ENCODE results near the gene SLC47A1. TPM values are rescaled to one million over a fixed set of nuclear protein-coding genes. Genes with fewer than 3 reads are reported as not detected.

SLC47A1 gene, protein sequence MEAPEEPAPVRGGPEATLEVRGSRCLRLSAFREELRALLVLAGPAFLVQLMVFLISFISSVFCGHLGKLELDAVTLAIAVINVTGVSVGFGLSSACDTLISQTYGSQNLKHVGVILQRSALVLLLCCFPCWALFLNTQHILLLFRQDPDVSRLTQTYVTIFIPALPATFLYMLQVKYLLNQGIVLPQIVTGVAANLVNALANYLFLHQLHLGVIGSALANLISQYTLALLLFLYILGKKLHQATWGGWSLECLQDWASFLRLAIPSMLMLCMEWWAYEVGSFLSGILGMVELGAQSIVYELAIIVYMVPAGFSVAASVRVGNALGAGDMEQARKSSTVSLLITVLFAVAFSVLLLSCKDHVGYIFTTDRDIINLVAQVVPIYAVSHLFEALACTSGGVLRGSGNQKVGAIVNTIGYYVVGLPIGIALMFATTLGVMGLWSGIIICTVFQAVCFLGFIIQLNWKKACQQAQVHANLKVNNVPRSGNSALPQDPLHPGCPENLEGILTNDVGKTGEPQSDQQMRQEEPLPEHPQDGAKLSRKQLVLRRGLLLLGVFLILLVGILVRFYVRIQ
- total RNA-seq (2021; fragmentation: NEBNext Ultra II Directional; extraction: Animal tissue kit (Norgen Biotek cat#: 25700)), result 1.5 and 2.2 TPM in 2 replicates
- polyA plus RNA-seq (2011; rRNA removed), result 3.6 and 4.0 TPM in 2 replicates
- polyA plus RNA-seq (2011; cell fraction: cytosol; rRNA removed), result 1.7 TPM
- 3.6 TPM for polyA plus RNA-seq (2011; cell fraction: nucleus; rRNA removed)
- polyA plus RNA-seq (2012, experiment 1 of 2), result 1.2 to 1.9 TPM (median 1.4 TPM) in 4 replicates
- 0.91 TPM for polyA plus RNA-seq (2012, experiment 2 of 2)
- 2.6 TPM for polyA plus RNA-seq (2013, experiment 1 of 2)
- polyA plus RNA-seq (2013, experiment 2 of 2), result 2.2 TPM
- polyA minus RNA-seq (2011; rRNA and poly(A)+ RNA removed), result 4.5 and 5.5 TPM in 2 replicates
- 3.0 TPM for polyA minus RNA-seq (2011; cell fraction: cytosol; rRNA and poly(A)+ RNA removed)
- 0.60 TPM for polyA minus RNA-seq (2011; cell fraction: nucleus; rRNA and poly(A)+ RNA removed)
- long read RNA-seq, experiment 1, result 0 reads
- long read RNA-seq, experiment 2, partial matches to known transcripts, result 0 of 1 reads
- long read RNA-seq, experiment 2, other reads (novel, unspliced or antisense), result 0 of 1 reads

DNA sequence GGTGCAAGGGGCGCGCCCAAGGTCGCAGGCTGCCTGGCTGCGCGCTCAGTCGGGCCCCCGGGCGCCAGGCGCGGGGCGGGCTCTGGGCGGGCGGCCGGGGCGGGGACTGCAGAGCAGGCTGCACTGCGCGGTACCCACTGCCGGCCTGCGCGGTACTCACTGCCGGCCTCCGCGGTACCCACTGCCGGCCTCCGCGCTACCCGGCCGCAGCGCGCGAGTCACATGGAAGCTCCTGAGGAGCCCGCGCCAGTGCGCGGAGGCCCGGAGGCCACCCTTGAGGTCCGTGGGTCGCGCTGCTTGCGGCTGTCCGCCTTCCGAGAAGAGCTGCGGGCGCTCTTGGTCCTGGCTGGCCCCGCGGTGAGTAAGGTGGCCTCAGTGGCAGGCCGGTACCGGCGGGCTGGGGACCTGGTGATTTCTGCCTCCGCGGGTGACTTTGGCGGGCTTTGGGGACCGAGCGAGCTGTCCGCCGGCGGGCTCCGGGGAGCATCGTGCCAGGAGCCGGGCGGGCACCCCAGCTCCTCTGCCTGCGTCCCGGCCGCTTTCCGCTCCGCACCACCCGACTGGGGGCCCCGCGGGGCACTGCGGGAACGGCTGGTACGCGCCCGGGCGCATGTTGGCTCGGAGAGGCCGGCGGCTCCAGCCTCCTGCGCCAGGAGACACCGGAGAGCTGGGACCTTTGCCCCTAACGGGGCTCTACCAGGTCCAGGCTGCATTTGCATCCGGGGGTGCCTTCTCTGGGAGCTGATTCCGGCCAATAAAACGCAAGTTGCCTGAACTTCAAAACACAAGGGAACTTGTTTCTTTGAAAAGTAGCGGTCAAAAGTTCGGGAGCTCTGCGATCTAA, at the start of gene SLC47A1:
SLC47A1 (plus strand) TSS at position 137 of the 844 bp plus-strand sequence; CDS start at position 223, 86 bp downstream.
- Histone ChIP-seq H3K56ac (replicated peaks; ENCODE audit: insufficient read length, low read depth, low read length) (no peak within 1 kb of the TSS), H2BK12ac (ENCODE audit: low read depth, low read length) (no peak within 1 kb of the TSS), H4K20me1 (replicated peaks in 1 of 2; ENCODE audit: control insufficient read depth in 1 of 2, insufficient read depth in 2 of 2, low read length in 2 of 2) (peaks cover 0 to 2% of the 10 kb centered on the region in 2 experiments), H3K23ac (ENCODE audit: insufficient read length) (no peak within 1 kb of the TSS), H3K79me2 (ENCODE audit: control insufficient read depth in 1 of 2, insufficient read depth in 2 of 2, low read length in 2 of 2) (no peaks in the 10 kb centered on the region), H3K4ac (replicated peaks; ENCODE audit: insufficient read length, low read depth, low read length) (no peak within 1 kb of the TSS), H3K27me3 (replicated peaks in 1 of 4; ENCODE audit: control insufficient read depth in 3 of 4, extremely low read depth in 1 of 4, insufficient read depth in 3 of 4, low read length in 3 of 4) (peaks cover 16 to 37% (median 32%) of the 10 kb centered on the region in 4 experiments), H2AK5ac (ENCODE audit: low read depth, low read length) (no peak within 1 kb of the TSS), H4K8ac (ENCODE audit: extremely low read depth, insufficient read depth, low read length) (peak within 1 kb of the TSS; percentile 54; the same call in 1 of the 2 replicates), H3K36me3 (ENCODE audit: control insufficient read depth in 2 of 4, insufficient read depth in 4 of 4, low read length in 3 of 4) (no peaks in the 10 kb centered on the region; a peak in 1 of 8 replicates), H3K9ac (replicated peaks in 1 of 4; ENCODE audit: extremely low read depth in 1 of 4, low read depth in 3 of 4, low read length in 3 of 4) (no peak within 1 kb of the TSS), H3K27ac (ENCODE audit: low read depth, low read length) (no peak within 1 kb of the TSS), H2BK20ac (ENCODE audit: low read length) (0 out of 2 replicates have a peak within 1 kb of the TSS, but pooled peaks have one; percentile 32), H3K9me3 (ENCODE audit: insufficient read depth in 2 of 2, low read depth in 1 of 2, low read length in 1 of 2) (no peaks in the 10 kb centered on the region), H3K14ac (ENCODE audit: insufficient read length) (no peak within 1 kb of the TSS), H3K4me1 (replicated peaks in 1 of 4; ENCODE audit: control insufficient read depth in 3 of 4, insufficient read depth in 4 of 4, low read length in 3 of 4) (peaks cover 3 to 14% (median 7%) of the 10 kb centered on the region in 4 experiments), H3K23me2 (ENCODE audit: low read depth, low read length) (peaks cover 9% of the 10 kb centered on the region; the same call in 1 of the 2 replicates), H3K4me2 (ENCODE audit: insufficient read depth in 1 of 2, low read depth in 2 of 2, low read length in 2 of 2) (peak within 1 kb of the TSS; percentile 58 to 84), H2AFZ (ENCODE audit: low read length) (no peak within 1 kb of the TSS), H3K79me1 (ENCODE audit: low read depth, low read length) (no peaks in the 10 kb centered on the region), H2BK15ac (ENCODE audit: low read length) (peak within 1 kb of the TSS; percentile 72; the same call in 1 of the 2 replicates), H3K4me3 (ENCODE audit: extremely low read depth in 1 of 4, insufficient read depth in 2 of 4, low read depth in 3 of 4, low read length in 4 of 4) (peak within 1 kb of the TSS; percentile 45 to 77 (median 47)), H4K5ac (ENCODE audit: insufficient read length, low read depth, low read length) (no peak within 1 kb of the TSS), H2BK120ac (replicated peaks; ENCODE audit: low read depth, low read length) (no peak within 1 kb of the TSS), H4K91ac (replicated peaks; ENCODE audit: insufficient read length, low read length) (no peak within 1 kb of the TSS), H2BK5ac (ENCODE audit: low read depth, low read length) (peak within 1 kb of the TSS; percentile 52; the same call in 1 of the 2 replicates), H3K18ac (ENCODE audit: extremely low read depth, low read length) (peak within 1 kb of the TSS; percentile 48)
- FAIRE-seq, result no peak
- peak in 1 of 2 experiments; percentile 67 for DNase-seq (ENCODE audit: low read depth in 1 of 2, low spot score in 2 of 2)
- ChIA-PET POLR2A (ENCODE audit: partially characterized antibody) (interaction anchor here (0.6 to 1.6 kb wide), 4 partner anchors 13 to 114 kb away, joined by 3 to 4 read pairs (median 3); partner anchors contain the start of gene ALDH3A2), CTCF (ENCODE audit: partially characterized antibody) (interaction anchor here (0.7 to 2.6 kb wide), 11 partner anchors 20 to 233 kb away, joined by 3 to 8 read pairs (median 4); partner anchors contain the start of genes ALDH3A2 and B9D1)
- WGBS, 2 experiments (ENCODE audit: extremely low coverage in 1 of 2, insufficient coverage in 1 of 2, insufficient read length in 1 of 2, insufficient replicate concordance in 2 of 2, low coverage in 1 of 2, low lambda C conversion rate in 2 of 2, missing lambda C conversion rate in 1 of 2), result 5% methylated on average over 61 of the region's 87 CpGs; no CpG with 5 or more reads in 1 of the 2 experiments
- TF ChIP-seq EZH2 (IDR thresholded peaks at IDR 0.05; ENCODE audit: low read depth, low read length, severe bottlenecking) (peak; percentile 92), SUZ12 (IDR thresholded peaks at IDR 0.05; ENCODE audit: low read length) (peak; percentile 82), SP1 (IDR thresholded peaks at IDR 0.05; ENCODE audit: low read depth, low read length) (no peak), CHD2 (IDR thresholded peaks at IDR 0.05; ENCODE audit: low read length) (no peak)
- TF ChIP-seq, protein P1, sequence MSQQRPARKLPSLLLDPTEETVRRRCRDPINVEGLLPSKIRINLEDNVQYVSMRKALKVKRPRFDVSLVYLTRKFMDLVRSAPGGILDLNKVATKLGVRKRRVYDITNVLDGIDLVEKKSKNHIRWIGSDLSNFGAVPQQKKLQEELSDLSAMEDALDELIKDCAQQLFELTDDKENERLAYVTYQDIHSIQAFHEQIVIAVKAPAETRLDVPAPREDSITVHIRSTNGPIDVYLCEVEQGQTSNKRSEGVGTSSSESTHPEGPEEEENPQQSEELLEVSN (IDR thresholded peaks at IDR 0.05), result peak; percentile 55

Measured in H1 (cell line).